Effector CD4-positive, alpha-beta T cell (primary cell): ENCODE data around the gene TTC28.
"Not testable (repeated sequence)": the region's sequence is repeated elsewhere in the genome, so short reads cannot be mapped to it uniquely, and the experiment has no call there.

Source experiments
- DNase-seq: peaks from one replicate; pipeline ENCODE4 v3.0.0-alpha.2; 2020

TTC28 gene

DNA sequence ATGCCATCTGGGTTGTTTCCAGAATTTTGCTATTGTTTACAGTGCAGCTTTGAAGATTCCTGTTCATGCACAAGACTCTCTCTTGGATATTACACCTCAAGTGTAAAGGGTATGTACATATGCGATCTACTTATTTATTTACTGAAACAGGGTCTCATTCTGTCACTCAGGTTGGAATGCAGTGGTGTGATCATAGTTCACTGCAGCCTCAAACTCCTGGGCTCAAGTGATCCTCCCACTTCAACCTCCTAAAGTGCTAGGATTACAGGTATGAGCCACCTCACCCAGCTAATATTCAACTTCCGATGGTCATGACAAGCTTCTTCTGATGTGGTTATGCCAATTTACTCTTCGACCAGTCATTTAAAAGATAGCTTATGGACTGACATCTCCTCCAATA, 602.5 kb downstream of the TTC28 start:
- no peak for DNase-seq

DNA sequence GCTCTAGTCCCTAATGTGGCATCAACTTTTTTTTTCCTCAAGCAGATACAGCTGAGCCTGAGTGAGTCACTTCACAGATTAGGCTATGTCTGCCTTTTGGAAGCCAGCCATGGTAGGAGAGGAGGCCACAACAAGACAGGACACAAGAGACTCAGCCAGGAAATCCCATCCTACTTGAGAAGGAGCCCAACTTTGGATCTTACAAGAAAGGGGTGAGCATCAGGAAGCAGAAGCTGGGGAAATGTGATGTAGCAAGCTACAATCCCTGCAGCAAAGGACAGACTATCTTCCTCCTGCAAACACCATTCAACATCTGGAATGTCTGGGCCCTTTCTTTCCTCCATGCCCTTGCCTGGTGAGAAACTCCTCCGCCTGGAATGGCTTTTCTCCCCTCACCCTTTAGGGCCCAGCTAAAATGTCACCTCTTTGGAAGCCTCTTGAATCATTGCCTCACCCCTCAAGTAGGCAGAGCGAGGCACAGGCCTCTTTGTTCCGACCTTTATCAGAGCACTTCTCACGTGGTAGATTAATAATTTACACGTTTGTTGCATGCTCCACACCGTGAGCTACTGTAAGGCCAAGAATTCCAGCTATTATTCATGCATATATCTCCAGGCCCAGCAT, 604.2 kb downstream of the TTC28 start:
- DNase-seq = no peak

DNA sequence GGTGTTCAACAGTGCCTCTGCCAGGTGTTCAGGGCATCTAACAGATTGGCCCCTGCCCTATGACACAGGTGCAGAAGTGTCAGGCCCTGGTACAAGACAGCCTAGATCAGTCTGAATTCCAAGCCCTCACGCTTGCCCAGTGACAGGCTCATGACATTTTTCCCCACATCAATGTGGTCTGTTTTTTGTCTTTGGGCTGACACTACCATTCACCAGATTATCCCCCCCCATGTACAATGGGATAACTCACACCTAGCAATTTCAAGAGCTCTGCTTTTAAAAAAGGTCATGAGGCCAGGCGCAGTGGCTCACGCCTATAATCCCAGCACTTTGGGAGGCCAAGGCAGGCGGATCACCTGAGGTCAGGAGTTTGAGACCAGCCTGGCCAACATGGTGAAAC, 605.1 kb downstream of the TTC28 start:
- no peak for DNase-seq

DNA sequence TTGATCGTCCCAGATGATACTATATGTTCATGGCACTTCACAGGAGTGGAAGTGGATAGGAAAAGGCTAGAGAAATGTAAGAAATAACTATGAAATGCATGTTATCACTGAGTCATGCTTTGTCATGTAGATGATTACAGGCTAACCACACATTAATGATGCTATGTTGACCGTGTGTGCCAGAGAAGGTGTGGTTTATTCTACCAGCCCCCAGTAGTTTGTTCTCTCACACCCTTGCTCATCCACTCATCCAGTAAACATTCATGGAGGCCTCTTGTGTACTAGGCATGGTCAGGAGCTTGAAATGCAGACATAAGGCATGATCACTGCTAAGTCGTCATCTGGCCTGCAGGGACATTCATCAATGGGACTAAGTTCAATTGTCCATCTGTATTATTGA, 607.6 kb downstream of the TTC28 start:
- no peak for DNase-seq

DNA sequence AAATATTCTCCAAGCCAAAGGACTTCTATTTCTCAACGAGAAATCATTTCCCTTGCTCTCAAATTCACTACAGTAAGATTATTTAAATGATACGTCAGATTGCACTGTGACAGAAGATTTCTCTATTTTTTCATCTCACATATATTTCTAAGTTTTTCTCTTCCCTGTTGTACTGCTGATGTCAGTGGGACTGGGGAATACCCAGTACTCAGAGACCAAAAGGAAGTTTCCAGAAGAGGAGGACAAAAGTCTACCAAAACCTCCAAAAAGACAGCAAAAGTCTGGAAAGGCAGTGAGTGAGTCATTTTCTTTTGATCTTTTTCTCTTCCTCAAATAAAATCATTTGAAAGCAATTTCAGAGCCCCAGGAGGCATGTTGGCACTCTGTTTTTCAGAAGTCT, 610.8 kb downstream of the TTC28 start:
- no peak for DNase-seq

DNA sequence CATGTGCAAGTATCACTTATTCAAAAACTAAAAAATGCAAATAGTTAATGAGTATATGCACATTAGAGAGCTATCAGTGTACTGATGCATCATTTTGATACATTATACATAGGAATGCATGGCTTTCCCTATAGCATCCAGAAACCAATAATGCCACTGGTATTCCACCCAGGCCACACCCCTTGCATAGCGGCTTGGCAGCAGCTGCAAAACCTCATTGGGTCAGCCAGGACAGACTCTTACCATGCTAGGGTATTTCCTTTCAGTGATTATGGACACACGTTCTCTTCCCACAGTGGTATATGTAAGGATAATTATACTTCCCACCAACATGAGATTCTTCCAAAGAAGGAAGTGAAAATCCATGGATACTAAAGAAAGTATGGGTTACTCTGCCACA, 614.7 kb downstream of the TTC28 start:
- DNase-seq = no peak

DNA sequence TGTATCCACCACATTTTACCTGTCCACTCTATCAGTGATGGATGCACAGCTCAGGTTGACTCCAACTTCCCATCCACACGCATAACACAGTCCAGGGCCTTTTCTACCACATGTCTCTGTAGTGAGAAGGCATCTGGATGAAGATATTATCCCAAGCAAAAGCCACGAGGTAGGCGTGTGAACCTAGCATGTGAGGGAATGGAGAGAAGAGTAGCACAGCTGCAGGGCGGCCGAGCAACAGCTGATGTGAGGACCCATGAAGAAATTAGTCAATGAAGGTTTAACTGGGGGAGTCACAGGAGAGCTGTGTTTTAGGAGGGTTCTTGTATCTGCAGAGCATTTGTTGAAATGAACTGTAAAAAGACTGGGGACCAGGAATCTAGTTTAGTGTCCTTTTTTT, 616.0 kb downstream of the TTC28 start:
- no peak for DNase-seq

DNA sequence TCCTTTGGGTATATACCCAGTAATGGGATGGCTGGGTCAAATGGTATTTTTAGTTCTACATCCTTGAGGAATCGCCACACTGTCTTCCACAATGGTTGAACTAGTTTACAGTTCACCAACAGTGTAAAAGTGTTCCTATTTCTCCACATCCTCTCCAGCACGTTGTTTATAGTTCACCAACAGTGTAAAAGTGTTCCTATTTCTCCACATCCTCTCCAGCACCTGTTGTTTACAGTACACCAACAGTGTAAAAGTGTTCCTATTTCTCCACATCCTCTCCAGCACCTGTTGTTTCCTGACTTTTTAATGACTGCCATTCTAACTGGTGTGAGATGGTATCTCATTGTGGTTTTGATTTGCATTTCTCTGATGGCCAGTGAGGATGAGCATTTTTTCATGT, 619.0 kb downstream of the TTC28 start:
- not testable (repeated sequence) for DNase-seq

DNA sequence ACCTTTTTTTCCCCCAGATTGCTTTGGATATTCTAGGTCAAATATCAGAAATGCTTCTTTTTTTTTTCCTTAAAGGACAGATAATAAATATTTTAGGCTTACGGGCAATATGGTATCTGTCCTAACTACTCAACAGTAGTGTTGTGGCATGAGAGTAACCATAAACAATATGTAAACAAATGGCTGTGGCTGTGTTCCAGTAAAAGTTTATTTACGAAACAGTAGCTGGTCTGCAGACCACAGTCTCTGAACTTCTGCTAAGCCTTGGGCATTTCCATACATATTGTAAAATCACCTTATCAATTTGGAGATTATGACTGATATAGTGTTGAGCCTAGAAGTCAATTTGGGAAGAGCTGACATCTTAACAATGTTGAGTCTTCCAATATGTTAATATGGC, 621.6 kb downstream of the TTC28 start:
- DNase-seq = no peak

DNA sequence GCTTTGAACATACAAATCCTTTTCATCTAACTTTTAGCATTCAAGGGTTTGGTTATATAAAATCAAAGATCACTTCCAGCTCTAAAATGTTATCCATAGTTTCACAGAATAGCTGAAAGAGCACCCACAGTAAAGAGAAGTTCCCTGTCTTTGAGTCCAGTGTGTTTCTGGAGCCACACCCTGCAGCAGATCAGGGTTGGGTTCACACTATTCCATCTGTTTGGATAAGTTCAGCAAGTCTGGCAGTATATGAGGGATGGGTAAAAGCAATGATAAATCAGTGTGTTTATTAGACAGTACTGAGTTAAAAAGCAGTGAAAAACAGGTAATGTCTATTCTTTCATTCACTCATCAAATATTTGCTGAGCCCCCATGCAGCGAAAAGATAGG, 624.8 kb downstream of the TTC28 start:
- no peak for DNase-seq

DNA sequence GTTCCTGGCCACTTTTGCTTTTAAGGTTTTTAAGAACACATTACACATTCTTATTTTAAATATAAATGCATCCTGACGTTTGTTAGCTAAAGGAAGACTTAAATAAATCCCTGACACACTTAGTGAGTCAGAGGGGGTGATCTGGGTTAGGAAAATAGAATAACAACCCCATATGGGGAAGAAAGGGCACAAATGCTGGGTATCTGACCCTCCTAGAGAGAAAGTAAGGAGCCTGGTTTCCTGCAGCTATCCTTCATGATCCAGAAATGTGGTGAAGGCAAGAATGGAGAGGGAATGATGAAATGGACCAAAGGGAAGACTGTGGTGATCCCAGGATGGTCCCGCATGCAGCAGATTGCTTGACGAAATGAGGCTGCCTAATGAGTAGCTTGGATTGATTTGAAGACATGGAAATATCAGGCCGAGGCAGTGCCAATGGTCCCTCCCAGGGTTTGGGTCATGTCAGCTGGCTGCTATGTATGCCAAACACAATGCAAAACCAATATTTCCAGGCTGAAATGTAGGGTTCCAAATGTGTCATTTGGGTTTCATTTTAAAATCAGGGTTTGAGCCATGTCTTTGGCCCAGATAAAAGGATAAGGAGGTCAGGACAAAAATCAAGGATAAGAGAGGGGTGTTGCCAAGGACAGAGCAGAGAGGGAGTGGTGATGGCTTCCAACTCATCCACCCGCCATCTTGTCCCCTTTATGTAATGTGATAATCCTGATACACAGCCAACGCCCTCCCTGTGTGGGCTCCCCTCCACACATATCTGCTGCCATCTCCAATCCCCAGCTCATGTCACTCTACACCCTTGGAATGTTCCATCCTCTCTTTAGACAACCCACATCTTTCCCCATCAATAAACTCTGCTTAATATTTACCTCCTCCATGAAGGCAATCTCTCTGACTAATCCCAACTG, 625.5 kb downstream of the TTC28 start:
- no peak for DNase-seq

DNA sequence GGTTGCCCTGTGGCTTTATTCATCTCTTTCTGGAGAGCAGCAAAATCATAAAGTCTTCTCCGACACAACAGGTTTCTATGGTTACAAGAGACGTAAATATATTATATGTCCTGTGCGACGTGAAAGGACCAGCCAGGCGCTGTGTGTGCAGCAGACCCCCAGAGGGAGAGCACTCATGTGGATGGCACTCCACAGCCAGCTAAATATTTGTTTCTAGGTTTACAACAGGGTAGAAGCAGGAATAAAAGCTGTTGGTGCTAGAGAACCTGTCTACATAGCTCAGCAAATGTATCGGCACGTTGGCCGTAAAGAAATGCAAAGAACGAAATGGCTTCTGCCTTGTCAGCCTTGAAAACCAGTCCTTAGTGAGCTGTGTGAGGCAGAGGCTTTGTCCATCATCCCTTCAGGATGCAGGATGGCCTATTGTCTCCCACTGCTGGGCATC, 626.8 kb downstream of the TTC28 start:
- no peak for DNase-seq

DNA sequence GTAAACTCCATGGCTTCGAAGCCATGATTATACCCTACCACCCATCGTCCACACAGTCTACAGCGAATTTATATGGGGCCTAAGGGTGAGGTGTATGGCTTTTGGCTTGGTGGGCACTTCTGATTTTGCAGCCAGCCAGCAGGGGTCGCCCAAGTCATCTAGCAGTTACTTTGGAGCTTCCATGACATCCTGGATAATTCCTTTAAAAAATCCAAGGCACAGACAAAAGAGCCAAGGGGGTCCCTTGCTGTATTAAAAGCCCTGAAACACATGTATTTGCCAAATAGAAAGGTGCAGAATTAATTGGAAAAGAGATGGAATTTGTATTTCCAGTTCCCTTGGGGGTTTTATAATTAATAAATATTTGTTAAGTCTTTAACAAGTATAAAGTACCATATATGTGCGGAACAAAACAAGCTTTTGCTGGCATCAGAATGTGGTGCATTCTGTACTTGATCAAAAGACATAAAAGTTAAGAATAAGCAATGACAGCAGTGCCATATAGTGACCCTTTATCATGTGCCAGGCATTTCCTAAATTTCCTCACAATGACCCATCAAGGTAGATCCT, 627.8 kb downstream of the TTC28 start:
- no peak for DNase-seq

DNA sequence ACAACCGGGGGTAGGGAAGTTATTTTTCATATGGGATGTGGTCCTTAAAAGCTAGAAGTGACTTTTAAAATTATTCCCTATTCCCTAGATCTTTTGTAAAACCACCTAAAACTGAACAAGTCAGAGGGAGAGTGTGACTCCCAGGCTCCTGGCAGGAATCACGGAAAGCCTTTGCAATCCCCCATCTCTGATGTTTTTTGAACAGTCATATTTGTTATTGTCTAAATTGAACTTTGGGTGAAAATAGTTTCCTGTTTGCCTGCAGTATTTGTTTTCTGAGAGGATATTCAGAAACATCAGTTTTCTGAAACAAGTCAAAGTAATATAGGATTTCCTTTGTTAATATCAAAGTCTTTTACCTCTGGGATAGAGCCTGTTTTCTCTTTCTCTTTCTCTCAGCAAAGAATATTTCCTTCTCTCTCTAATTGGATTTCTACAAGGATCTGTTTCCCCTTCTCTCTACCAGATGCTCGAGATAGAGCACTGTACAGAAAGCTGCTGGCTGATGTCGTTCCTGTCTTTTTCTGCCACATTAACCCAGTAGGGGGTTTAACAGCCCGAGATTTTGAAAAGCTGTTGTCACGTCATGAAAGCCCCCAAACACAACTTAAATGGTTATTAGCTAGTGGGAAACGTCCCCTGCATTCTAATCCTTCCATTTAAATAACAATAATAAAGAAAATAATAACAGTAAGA, 628.4 kb downstream of the TTC28 start:
- no peak for DNase-seq

DNA sequence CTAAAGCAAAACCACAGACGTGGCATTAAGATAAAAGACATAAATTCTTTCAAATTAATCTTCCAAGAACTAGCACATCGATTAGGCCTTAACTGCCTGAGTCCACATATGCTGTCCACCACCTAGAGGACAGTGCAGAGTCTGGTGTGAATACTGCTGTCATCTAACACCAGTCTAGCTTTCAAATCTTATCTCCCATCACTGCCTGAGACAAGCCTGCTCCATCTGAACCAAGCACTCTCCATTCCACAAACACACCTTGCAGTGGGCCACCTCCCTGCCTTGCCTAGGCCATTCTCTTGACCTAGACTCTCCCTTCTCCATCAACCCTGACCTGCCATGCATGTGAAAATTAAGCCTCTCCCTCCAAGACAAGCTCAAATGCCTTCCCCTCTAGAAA, 631.1 kb downstream of the TTC28 start:
- DNase-seq = no peak

DNA sequence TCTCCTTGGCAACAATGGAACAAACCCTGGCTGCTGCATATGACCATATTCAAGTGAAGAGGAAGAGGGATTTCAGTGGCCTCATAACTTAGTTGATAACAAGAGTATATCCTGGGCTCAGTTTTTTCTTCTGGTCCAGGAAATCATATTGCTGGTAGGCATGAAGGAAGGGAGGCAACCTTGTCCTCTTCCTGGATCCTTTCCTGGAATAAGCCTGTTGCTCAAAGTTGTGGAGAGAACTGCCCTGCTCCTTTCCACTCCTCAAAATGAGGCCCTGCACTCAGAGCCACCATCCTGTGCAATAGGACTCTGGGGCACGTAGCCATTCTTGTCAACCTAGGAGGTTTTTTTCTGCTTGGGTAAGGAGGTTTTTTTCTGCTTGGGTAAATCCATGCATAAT, 631.9 kb downstream of the TTC28 start:
- no peak for DNase-seq

DNA sequence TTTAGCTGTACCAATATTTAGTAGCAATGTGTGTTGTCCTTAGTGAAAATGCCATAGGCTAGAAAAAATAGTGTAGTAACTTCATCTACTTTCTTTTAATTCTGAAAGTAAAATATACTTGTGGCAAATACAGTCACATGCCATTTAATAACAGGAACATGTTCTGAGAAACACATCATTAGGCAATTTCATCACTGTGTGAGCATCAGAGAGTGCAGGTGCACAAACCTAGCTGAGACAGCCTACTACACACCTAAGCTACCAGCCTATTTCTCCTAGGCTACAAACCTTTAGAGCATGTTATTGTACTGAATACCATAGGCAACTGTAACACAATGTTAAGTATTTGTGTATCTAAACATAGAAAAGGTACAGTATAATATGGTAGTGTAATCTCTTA, 633.5 kb downstream of the TTC28 start:
- DNase-seq = no peak

DNA sequence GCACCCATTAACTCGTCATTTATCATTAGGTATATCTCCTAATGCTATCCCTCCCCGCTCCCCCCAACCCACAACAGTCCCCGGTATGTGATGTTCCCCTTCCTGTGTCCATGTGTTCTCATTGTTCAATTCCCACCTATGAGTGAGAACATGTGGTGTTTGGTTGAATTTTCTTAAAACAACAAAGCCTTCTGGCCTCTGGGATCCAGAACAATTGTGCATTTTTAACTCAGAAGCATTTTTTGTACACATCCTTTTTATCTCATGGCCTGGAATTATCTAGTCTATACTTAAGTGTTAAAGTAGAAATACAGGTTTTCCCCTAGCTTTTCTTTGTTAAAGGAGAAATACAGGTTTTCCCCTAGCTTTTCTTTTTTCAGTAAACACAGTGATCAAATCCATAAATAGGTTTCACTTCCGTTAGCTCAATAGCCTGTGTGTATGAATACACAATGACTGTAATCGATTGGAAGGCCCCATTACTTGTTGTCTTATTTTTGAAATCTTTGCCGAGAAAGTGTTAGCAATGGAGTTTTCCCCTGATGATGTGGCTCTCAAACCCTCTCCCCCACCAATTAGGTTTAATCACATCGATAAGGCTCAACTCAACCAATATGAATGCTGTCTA, 635.0 kb downstream of the TTC28 start:
- no peak for DNase-seq

DNA sequence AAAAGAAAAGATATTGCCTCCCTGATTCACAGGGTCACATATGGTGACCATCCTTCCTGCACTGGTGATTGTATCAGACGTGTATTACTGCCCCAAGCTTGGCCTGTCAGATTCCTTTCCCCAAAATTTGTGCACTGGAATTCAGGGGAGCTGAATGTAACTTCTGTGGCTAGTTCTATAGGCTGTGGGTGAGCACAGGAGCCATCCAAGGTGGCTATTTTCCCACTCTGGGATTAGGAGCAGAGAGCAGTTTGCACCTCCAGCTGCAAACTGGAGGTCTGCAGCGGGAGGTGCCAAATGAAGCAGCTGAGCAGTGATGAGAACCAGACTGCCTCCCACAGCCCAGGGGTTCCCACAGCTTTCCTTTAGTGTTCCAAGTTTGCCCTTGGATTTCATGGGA, 636.4 kb downstream of the TTC28 start:
- no peak for DNase-seq

DNA sequence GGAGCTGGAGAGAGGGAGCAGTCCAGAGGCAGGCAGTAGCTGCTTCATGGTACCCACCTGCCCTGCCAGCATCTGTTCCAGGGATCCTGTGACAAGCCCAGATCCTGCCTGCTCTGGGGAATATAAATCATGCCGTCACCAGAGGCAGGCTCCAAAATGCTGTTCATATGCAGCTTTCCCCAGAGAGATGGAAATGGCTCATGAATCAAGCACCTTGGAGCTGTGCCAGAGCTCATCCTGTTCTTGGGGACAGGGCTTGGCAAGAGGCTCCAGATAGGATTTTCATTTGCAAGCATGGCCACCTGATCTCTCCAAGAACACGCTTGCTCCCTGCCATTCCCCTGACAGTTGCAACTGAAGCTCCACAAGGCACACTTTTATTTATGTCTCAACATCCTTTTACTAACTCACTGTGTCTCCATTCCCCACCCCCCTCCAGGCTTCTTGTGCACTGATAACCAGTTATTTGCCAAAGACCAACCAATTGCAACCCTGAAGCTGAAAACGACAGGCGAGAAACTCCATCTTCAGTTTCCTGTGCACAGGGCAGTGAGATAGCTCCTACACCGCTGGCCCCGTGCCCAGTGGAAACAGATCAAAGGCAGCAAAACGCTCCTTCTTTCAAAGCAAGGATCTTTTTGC, 644.8 kb downstream of the TTC28 start:
- DNase-seq = no peak

DNA sequence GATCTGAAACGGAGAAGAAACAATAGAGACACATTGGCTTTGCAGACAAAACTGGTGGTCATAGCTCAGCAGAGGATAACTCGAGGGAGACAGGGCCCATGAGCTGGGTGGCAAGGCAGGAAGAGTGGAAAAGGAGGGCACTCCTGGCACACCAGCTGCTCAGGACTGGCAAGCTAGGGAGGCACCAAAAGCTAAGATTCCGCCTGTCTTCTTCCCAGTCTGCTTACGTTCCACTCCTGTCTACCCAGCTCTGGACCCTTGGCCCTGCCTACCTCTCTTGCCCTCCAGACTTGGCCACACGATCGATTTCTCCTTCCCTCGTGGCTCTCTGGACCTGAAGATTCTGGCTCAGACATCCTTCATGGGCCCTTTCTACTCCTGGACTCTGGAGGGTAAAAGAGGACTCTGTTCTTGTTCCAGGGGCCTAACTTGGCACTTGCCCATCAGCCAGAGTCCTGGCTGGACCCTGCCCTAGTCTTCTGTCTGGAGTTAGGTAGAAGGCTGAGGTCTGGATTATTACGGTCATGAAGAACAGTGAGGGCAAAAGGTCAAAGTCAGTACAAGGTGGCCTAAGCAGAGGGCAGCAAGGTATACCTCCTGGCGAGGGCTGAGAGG, 645.4 kb downstream of the TTC28 start:
- DNase-seq = no peak

DNA sequence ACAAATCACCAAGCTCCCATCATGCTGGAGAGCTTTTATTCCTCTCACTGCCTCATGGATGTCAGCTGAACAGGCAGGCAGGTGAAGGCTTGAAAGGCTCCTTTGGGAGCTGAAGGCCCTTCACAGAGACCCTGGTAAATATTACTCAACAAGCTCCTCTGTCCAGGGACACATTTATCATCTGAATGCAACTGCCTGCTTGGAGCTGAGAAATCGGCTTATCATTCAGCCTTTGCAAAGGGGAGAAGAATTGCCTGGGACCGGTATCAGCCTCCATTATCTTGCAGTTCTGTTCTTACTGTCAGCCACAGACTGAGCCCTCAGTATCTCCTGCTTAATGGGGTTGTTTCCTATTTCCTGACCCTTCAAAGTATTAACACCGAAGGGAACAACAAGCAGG, 646.8 kb downstream of the TTC28 start:
- no peak for DNase-seq
